ENCODE measurements around the gene SIRT7.

DNA sequence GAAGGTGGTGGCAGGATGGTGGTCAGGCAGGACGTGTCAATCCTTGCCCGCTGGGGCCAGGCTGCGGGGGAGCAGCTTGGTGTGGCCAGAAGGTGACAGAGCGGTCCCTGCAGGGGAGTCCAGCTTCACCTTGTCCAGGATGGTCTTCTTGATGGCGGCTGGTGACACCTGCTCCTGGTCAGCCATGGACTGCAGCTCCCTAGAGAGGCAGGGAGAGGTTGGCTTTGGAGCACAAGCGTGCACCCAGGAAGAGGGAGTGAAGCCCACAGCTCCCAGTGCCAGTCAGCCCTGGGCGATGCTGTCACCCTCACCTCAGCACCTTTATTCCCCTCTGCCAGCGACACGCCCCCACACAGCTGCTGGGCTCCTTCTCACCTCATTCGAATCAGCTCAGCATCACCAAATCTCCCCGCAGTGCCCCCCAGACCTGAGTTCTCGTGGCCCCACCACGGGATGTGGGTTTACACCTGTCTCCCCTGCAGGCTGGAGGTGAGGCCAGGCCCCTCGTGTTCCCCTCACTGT lies 15.3 kb upstream of the SIRT7 start:
- TF ChIP-seq, protein P1, sequence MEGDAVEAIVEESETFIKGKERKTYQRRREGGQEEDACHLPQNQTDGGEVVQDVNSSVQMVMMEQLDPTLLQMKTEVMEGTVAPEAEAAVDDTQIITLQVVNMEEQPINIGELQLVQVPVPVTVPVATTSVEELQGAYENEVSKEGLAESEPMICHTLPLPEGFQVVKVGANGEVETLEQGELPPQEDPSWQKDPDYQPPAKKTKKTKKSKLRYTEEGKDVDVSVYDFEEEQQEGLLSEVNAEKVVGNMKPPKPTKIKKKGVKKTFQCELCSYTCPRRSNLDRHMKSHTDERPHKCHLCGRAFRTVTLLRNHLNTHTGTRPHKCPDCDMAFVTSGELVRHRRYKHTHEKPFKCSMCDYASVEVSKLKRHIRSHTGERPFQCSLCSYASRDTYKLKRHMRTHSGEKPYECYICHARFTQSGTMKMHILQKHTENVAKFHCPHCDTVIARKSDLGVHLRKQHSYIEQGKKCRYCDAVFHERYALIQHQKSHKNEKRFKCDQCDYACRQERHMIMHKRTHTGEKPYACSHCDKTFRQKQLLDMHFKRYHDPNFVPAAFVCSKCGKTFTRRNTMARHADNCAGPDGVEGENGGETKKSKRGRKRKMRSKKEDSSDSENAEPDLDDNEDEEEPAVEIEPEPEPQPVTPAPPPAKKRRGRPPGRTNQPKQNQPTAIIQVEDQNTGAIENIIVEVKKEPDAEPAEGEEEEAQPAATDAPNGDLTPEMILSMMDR (IDR thresholded peaks at IDR 0.05; ENCODE audit: insufficient read depth, low read length), result no peak
- TF ChIP-seq, protein P2, sequence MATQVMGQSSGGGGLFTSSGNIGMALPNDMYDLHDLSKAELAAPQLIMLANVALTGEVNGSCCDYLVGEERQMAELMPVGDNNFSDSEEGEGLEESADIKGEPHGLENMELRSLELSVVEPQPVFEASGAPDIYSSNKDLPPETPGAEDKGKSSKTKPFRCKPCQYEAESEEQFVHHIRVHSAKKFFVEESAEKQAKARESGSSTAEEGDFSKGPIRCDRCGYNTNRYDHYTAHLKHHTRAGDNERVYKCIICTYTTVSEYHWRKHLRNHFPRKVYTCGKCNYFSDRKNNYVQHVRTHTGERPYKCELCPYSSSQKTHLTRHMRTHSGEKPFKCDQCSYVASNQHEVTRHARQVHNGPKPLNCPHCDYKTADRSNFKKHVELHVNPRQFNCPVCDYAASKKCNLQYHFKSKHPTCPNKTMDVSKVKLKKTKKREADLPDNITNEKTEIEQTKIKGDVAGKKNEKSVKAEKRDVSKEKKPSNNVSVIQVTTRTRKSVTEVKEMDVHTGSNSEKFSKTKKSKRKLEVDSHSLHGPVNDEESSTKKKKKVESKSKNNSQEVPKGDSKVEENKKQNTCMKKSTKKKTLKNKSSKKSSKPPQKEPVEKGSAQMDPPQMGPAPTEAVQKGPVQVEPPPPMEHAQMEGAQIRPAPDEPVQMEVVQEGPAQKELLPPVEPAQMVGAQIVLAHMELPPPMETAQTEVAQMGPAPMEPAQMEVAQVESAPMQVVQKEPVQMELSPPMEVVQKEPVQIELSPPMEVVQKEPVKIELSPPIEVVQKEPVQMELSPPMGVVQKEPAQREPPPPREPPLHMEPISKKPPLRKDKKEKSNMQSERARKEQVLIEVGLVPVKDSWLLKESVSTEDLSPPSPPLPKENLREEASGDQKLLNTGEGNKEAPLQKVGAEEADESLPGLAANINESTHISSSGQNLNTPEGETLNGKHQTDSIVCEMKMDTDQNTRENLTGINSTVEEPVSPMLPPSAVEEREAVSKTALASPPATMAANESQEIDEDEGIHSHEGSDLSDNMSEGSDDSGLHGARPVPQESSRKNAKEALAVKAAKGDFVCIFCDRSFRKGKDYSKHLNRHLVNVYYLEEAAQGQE (IDR thresholded peaks at IDR 0.05; ENCODE audit: insufficient replicate concordance, low read depth), result no peak

Measured in HL-60 (cell line).